ENCODE measurements around the gene PFDN1. TPM values are rescaled to one million over a fixed set of nuclear protein-coding genes. Genes with fewer than 3 reads are reported as not detected.
A peak's percentile ranks its signal among the peaks of the same experiment; 100 is the strongest.

PFDN1 gene
- total and polyA plus RNA-seq, 4 donors = 14.0 to 30.8 (median 20.7) TPM

GRCh38 chr5:140309706-140310249 is 6.9 kb upstream of the PFDN1 start:
- Histone ChIP-seq H3K9me3 (ENCODE audit: control insufficient read depth in 4 of 4, low read length in 3 of 4) (no peaks in the 10 kb centered on the region), H3K4me3 (ENCODE audit: low read depth in 1 of 3, low read length in 3 of 3) (no peak overlapping the region), H3K9ac (ENCODE audit: low read depth in 1 of 2, low read length in 2 of 2) (no peak overlapping the region), H3K4me1 (ENCODE audit: control insufficient read depth in 4 of 4, insufficient read depth in 4 of 4, low read length in 3 of 4) (no peaks in the 10 kb centered on the region), H3K27me3 (ENCODE audit: control insufficient read depth in 4 of 4, insufficient read depth in 4 of 4, low read length in 3 of 4) (no peaks in the 10 kb centered on the region), H3K27ac (ENCODE audit: low read depth in 1 of 2, low read length in 2 of 2) (no peak overlapping the region), H3K36me3 (ENCODE audit: control insufficient read depth in 4 of 4, insufficient read depth in 3 of 4, low read depth in 1 of 4, low read length in 3 of 4) (no peaks in the 10 kb centered on the region)
- WGBS = 90% methylated on average over 3 of the region's 3 CpGs
- TF ChIP-seq ATF3 (IDR thresholded peaks at IDR 0.05) (no peak), GABPA (IDR thresholded peaks at IDR 0.05 in 1 of 2, conservative IDR thresholded peaks at IDR 0.05 in 1 of 2) (no peak), JUND (IDR thresholded peaks at IDR 0.05) (no peak), EGR1 (IDR thresholded peaks at IDR 0.05; ENCODE audit: low read depth in 2 of 2) (no peak), MAX (IDR thresholded peaks at IDR 0.05) (no peak), NR2F2 (IDR thresholded peaks at IDR 0.05) (no peak), SP1 (IDR thresholded peaks at IDR 0.05) (no peak), RAD21 (IDR thresholded peaks at IDR 0.05) (no peak), CTCF (IDR thresholded peaks at IDR 0.05; ENCODE audit: low read depth, low read length, missing input control) (no peak)
- DNase-seq (ENCODE audit: low spot score) = no peak

GRCh38 chr5:140305471-140305870 is 2.6 kb upstream of the PFDN1 start:
- H3K4me3 ChIP-seq (ENCODE audit: low read depth in 1 of 3, low read length in 3 of 3) = no peak overlapping the region
- peaks cover 6 to 21% (median 18%) of the 10 kb centered on the region in 4 donors for H3K4me1 ChIP-seq (ENCODE audit: control insufficient read depth in 4 of 4, insufficient read depth in 4 of 4, low read length in 3 of 4)
- H3K27ac ChIP-seq (ENCODE audit: low read depth in 1 of 2, low read length in 2 of 2) = no peak overlapping the region
- H3K36me3 ChIP-seq (ENCODE audit: control insufficient read depth in 4 of 4, insufficient read depth in 3 of 4, low read depth in 1 of 4, low read length in 3 of 4) = no peaks in the 10 kb centered on the region
- H3K27me3 ChIP-seq (ENCODE audit: control insufficient read depth in 4 of 4, insufficient read depth in 4 of 4, low read length in 3 of 4) = no peaks in the 10 kb centered on the region
- DNase-seq (ENCODE audit: low spot score) = no peak
- WGBS = 90% methylated on average over 1 of the region's 1 CpG
- H3K9me3 ChIP-seq (ENCODE audit: control insufficient read depth in 4 of 4, low read length in 3 of 4) = no peaks in the 10 kb centered on the region
- TF ChIP-seq JUND (IDR thresholded peaks at IDR 0.05) (no peak), HNF4A (conservative IDR thresholded peaks at IDR 0.05) (no peak), YY1 (IDR thresholded peaks at IDR 0.05) (no peak), SP1 (IDR thresholded peaks at IDR 0.05) (no peak), GABPA (IDR thresholded peaks at IDR 0.05 in 1 of 2, conservative IDR thresholded peaks at IDR 0.05 in 1 of 2) (no peak), FOXA1 (IDR thresholded peaks at IDR 0.05) (no peak)
- no peak overlapping the region for H3K9ac ChIP-seq (ENCODE audit: low read depth in 1 of 2, low read length in 2 of 2)

GRCh38 chr5:140303966-140304365 is 1.1 kb upstream of the PFDN1 start:
- no peak for DNase-seq (ENCODE audit: low spot score)
- H3K36me3 ChIP-seq (ENCODE audit: control insufficient read depth in 4 of 4, insufficient read depth in 3 of 4, low read depth in 1 of 4, low read length in 3 of 4) = peaks cover 0 to 4% (median 0%) of the 10 kb centered on the region in 4 donors
- no peaks in the 10 kb centered on the region for H3K27me3 ChIP-seq (ENCODE audit: control insufficient read depth in 4 of 4, insufficient read depth in 4 of 4, low read length in 3 of 4)
- H3K4me3 ChIP-seq (ENCODE audit: low read depth in 1 of 3, low read length in 3 of 3) = no peak overlapping the region
- H3K4me1 ChIP-seq (ENCODE audit: control insufficient read depth in 4 of 4, insufficient read depth in 4 of 4, low read length in 3 of 4) = peaks cover 6 to 21% (median 18%) of the 10 kb centered on the region in 4 donors
- H3K9me3 ChIP-seq (ENCODE audit: control insufficient read depth in 4 of 4, low read length in 3 of 4) = no peaks in the 10 kb centered on the region
- WGBS = 92% methylated on average over 15 of the region's 15 CpGs
- peak overlapping the region in 1 of 2 donors; percentile 84 for H3K9ac ChIP-seq (ENCODE audit: low read depth in 1 of 2, low read length in 2 of 2)
- no peak overlapping the region for H3K27ac ChIP-seq (ENCODE audit: low read depth in 1 of 2, low read length in 2 of 2)
- TF ChIP-seq FOXA1 (IDR thresholded peaks at IDR 0.05) = no peak
- no peak for TF ChIP-seq TAF1 (conservative IDR thresholded peaks at IDR 0.05)
- no peak for TF ChIP-seq HNF4G (IDR thresholded peaks at IDR 0.05)
- no peak for TF ChIP-seq ZBTB33 (IDR thresholded peaks at IDR 0.05)
- TF ChIP-seq SP1 (IDR thresholded peaks at IDR 0.05) = no peak
- no peak for TF ChIP-seq HNF4A (conservative IDR thresholded peaks at IDR 0.05)
- no peak for TF ChIP-seq YY1 (IDR thresholded peaks at IDR 0.05)
- no peak for TF ChIP-seq RXRA (IDR thresholded peaks at IDR 0.05)
- no peak for TF ChIP-seq RAD21 (IDR thresholded peaks at IDR 0.05)
- TF ChIP-seq NR2F2 (IDR thresholded peaks at IDR 0.05) = no peak
- TF ChIP-seq EGR1 (IDR thresholded peaks at IDR 0.05; ENCODE audit: low read depth in 2 of 2) = no peak
